ENCODE measurements around the gene PTGR3.
"Not testable (repeated sequence)": the region's sequence is repeated elsewhere in the genome, so short reads cannot be mapped to it uniquely, and the experiment has no call there.

PTGR3 gene

GRCh38 chr18:75189696-75190095, 19.2 kb downstream of the PTGR3 start:
- Mint-ChIP-seq H3K9me3 (peaks cover 7% of the 10 kb centered on the region), H3K4me3 (no peak overlapping the region), H3K36me3 (ENCODE audit: low read depth) (no peaks in the 10 kb centered on the region), H3K4me1 (ENCODE audit: low read depth) (no peaks in the 10 kb centered on the region), H3K27me3 (ENCODE audit: low read depth) (no peaks in the 10 kb centered on the region), H3K27ac (no peak overlapping the region)

GRCh38 chr18:75187702-75188101, 21.2 kb downstream of the PTGR3 start:
- H3K9me3 Mint-ChIP-seq = not testable (repeated sequence)

GRCh38 chr18:75185460-75185859, 23.5 kb downstream of the PTGR3 start:
- no peak overlapping the region for H3K27ac Mint-ChIP-seq
- H3K27me3 Mint-ChIP-seq (ENCODE audit: low read depth) = peaks cover 15% of the 10 kb centered on the region
- H3K36me3 Mint-ChIP-seq (ENCODE audit: low read depth) = no peaks in the 10 kb centered on the region
- H3K9me3 Mint-ChIP-seq = peaks cover 7% of the 10 kb centered on the region
- no peaks in the 10 kb centered on the region for H3K4me1 Mint-ChIP-seq (ENCODE audit: low read depth)
- H3K4me3 Mint-ChIP-seq = no peak overlapping the region

More at GRCh38 chr18:75187702-75188101, 21.2 kb downstream of the PTGR3 start:
- not testable (repeated sequence) for H3K36me3 Mint-ChIP-seq (ENCODE audit: low read depth); H3K27me3 Mint-ChIP-seq (ENCODE audit: low read depth); H3K4me1 Mint-ChIP-seq (ENCODE audit: low read depth); H3K27ac Mint-ChIP-seq; H3K4me3 Mint-ChIP-seq

DNA sequence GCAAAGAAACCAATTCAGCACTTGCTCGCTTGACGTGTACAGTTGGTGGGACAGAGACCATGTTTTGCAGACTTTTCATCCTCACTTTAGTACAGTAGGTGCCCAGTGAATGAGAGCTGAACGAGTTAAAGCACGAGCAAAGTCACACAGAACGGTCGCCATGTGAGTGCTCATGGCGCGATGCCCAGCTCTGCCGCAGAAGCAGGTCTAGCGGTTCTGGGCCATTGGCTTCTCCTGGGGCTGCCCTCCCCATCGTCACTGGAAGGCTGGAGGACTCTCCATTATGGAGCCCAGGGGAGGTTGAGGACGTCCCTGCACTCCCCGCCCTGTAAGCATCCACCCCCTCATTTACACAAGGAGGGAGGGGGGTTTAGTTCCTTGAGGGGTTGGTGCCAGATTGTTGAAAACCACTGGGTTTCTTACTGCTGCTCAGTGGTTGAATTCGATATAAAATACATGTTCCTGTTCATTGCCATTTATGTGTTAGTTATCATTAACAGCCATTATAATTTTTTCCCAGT, 24.9 kb downstream of the PTGR3 start:
- H3K4me3 Mint-ChIP-seq = no peak overlapping the region
- H3K36me3 Mint-ChIP-seq (ENCODE audit: low read depth) = no peaks in the 10 kb centered on the region
- peaks cover 18% of the 10 kb centered on the region for H3K27me3 Mint-ChIP-seq (ENCODE audit: low read depth)
- H3K4me1 Mint-ChIP-seq (ENCODE audit: low read depth) = no peaks in the 10 kb centered on the region
- H3K9me3 Mint-ChIP-seq = peaks cover 7% of the 10 kb centered on the region
- no peak overlapping the region for H3K27ac Mint-ChIP-seq

DNA sequence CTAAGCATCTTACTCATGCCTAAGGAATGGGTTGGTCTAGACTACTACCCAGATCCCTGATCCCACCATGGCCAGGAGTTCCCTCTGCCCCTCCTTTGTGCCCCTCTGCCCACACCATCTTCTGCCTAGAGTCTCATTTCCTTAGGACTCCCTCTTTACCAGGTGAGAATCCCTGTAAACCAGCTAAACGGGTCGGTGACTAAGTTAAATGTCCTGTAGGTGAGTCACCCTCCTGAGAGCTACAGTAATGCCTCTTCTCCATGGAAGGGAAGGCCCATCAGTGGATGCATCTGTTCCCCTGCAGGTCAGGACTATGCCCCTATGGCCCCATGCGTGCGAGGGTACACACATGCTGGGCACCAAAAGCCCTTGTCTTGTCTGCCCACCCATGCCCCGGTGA, 25.4 kb downstream of the PTGR3 start:
- Mint-ChIP-seq H3K36me3 (ENCODE audit: low read depth) (no peaks in the 10 kb centered on the region), H3K27ac (no peak overlapping the region), H3K27me3 (ENCODE audit: low read depth) (peaks cover 18% of the 10 kb centered on the region), H3K4me1 (ENCODE audit: low read depth) (no peaks in the 10 kb centered on the region), H3K9me3 (peaks cover 7% of the 10 kb centered on the region), H3K4me3 (no peak overlapping the region)

DNA sequence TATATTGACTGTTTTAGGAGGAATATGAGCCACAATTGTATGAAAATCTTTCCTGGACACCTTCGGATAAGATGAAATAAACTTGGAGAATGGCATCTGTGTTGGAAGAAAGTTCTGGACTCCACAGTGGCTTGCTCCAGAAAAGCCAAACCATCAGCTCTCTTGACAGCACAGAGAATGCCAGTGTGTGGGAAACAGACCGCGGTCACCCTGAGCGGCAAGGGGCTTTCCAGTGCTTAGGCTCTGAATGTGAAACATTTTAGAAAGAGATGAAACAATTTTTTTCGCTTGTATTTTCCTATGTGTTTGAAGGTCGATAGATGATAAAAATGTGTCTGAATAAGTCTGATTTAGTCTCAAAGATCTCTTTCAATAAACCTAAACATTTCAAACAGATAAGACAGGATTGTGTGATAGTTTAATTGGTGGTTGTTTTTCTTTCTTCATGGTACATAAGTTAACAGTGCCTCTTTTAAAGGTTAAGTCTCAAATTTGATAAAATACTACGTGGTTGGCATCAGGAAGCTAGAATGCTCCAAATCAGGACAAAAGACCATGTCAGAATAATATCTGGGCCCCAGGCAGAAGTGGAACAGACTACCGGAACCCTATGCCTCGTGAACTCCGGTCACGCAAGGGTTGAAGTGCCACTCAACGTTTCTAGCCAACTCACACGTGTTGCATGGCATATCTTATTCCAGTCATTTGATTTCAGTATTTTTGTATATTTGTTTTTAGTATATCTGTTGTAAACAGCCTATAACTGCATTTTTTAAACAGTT, 28.9 kb downstream of the PTGR3 start:
- Mint-ChIP-seq H3K9me3 (no peaks in the 10 kb centered on the region), H3K27me3 (ENCODE audit: low read depth) (peaks cover 18% of the 10 kb centered on the region), H3K36me3 (ENCODE audit: low read depth) (no peaks in the 10 kb centered on the region), H3K27ac (no peak overlapping the region), H3K4me3 (no peak overlapping the region), H3K4me1 (ENCODE audit: low read depth) (no peaks in the 10 kb centered on the region)

- H3K36me3 Mint-ChIP-seq (ENCODE audit: low read depth) = no peaks in the 10 kb centered on the region
- H3K9me3 Mint-ChIP-seq = no peaks in the 10 kb centered on the region
- H3K27me3 Mint-ChIP-seq (ENCODE audit: low read depth) = peaks cover 18% of the 10 kb centered on the region
- H3K4me3 Mint-ChIP-seq = no peak overlapping the region
- H3K27ac Mint-ChIP-seq = no peak overlapping the region
- H3K4me1 Mint-ChIP-seq (ENCODE audit: low read depth) = no peaks in the 10 kb centered on the region
Measured at GRCh38 chr18:75178376-75178775, 30.6 kb downstream of the PTGR3 start.

DNA sequence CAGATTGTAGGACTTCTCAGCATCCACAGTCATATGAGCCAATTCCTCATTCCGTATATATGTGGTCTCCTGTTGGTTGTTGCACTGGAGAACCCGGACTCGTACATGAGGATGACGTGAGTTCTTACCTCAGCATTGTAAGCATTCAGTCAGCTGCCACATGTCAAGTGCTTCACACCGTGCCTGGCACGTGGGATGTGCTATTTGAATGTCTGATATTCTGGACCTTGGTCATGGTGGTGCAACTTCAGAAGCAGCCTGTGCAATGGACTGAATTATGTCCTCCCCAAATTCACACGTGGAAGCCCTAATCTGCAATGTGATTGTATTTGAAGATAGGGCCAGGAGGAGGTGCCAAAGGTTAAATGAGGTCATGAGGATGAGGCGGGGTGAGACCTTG, 32.1 kb downstream of the PTGR3 start:
- Mint-ChIP-seq H3K4me3 (no peak overlapping the region), H3K27me3 (ENCODE audit: low read depth) (peaks cover 9% of the 10 kb centered on the region), H3K9me3 (no peaks in the 10 kb centered on the region), H3K27ac (no peak overlapping the region), H3K4me1 (ENCODE audit: low read depth) (peaks cover 2% of the 10 kb centered on the region), H3K36me3 (ENCODE audit: low read depth) (no peaks in the 10 kb centered on the region)

DNA sequence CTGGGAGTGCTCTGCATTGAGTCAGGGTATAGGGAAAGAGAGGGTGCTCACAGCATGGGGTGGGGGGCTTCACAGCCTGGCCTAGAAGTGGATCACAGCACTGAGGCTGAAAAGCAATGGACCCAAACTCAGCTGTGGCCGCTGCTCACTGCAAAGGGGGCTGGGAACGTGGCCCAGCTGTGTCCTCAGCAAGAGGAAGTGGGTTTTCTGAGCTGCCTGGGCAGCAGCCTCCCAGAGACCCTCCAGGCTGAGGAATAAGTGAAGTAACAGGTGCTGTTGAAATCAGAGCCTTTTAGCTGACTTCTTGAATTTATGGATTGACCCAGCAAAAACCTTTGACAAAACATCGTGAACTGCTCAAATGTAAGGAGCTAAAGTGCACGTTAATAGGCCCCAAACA, 35.2 kb downstream of the PTGR3 start:
- Mint-ChIP-seq H3K27me3 (ENCODE audit: low read depth) (no peaks in the 10 kb centered on the region), H3K4me3 (no peak overlapping the region), H3K4me1 (ENCODE audit: low read depth) (peaks cover 2% of the 10 kb centered on the region), H3K9me3 (no peaks in the 10 kb centered on the region), H3K36me3 (ENCODE audit: low read depth) (no peaks in the 10 kb centered on the region), H3K27ac (no peak overlapping the region)

GRCh38 chr18:75173125-75173432, 35.9 kb downstream of the PTGR3 start:
- H3K27ac Mint-ChIP-seq = no peak overlapping the region
- no peaks in the 10 kb centered on the region for H3K9me3 Mint-ChIP-seq
- H3K27me3 Mint-ChIP-seq (ENCODE audit: low read depth) = no peaks in the 10 kb centered on the region
- peaks cover 2% of the 10 kb centered on the region for H3K4me1 Mint-ChIP-seq (ENCODE audit: low read depth)
- H3K36me3 Mint-ChIP-seq (ENCODE audit: low read depth) = no peaks in the 10 kb centered on the region
- no peak overlapping the region for H3K4me3 Mint-ChIP-seq

- Mint-ChIP-seq H3K27me3 (ENCODE audit: low read depth) (no peaks in the 10 kb centered on the region), H3K27ac (no peak overlapping the region), H3K4me1 (ENCODE audit: low read depth) (peaks cover 2% of the 10 kb centered on the region), H3K4me3 (no peak overlapping the region), H3K9me3 (no peaks in the 10 kb centered on the region), H3K36me3 (ENCODE audit: low read depth) (no peaks in the 10 kb centered on the region)
Measured at GRCh38 chr18:75172299-75173124, 36.4 kb downstream of the PTGR3 start.

DNA sequence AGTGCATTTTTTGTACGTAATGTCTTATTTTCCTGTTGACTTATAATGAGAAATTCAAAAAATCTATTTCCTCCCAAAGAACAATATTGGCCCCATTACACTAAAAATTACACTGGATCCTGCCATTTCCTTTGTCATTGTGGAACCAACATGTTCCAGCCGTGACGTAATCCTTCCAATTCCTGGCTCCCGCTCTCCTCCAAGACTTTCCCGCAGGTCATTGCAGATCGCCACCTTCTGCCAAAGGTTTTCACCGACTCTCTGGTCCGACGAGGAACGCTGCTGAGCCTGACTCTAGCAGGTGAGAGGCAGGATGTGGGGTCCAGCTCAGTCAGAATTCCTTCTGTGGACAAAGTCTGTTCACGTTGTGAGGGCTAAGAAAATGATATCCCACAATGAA, 38.0 kb downstream of the PTGR3 start:
- H3K9me3 Mint-ChIP-seq = no peaks in the 10 kb centered on the region
- H3K36me3 Mint-ChIP-seq (ENCODE audit: low read depth) = no peaks in the 10 kb centered on the region
- no peak overlapping the region for H3K27ac Mint-ChIP-seq
- no peak overlapping the region for H3K4me3 Mint-ChIP-seq
- no peaks in the 10 kb centered on the region for H3K27me3 Mint-ChIP-seq (ENCODE audit: low read depth)
- H3K4me1 Mint-ChIP-seq (ENCODE audit: low read depth) = peaks cover 2% of the 10 kb centered on the region

DNA sequence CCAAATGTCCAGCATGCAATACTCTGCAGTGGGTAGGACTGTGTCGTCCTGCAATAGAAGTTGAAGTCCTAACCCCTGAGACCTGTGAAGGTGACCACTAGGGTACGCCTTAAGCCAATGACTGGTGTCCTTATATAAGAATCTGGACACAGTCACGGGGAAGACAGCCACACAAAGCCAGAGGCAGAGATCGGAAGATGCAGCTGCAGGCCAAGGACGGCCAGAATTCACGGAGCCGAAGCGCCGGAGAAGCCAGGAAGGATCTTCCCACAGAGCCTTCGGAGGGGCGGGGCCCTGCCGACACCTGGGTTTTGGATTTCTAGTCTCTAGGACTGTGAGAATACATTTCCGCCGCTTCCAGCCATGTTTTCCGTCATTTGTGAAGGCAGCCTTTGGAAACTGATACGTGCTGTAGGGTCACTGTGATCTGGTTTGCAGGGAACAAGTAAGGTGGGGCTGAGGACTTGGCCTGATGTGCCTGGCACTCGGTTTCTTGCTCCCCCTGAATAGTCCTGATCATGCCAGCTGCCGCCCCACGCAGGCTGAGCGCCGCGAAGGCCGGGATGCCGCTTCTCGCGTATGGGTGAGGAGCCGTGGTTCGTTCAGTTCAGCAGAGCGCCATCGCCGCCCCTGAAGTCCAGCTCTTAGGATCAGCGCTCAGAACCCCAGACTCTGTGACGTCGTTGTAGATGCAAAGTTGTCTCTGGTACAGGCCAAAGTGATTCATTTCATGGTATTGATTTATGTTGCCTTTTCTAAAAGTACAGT, 38.7 kb downstream of the PTGR3 start:
- H3K27ac Mint-ChIP-seq = no peak overlapping the region
- H3K4me3 Mint-ChIP-seq = no peak overlapping the region
- H3K4me1 Mint-ChIP-seq (ENCODE audit: low read depth) = peaks cover 2% of the 10 kb centered on the region
- H3K36me3 Mint-ChIP-seq (ENCODE audit: low read depth) = no peaks in the 10 kb centered on the region
- no peaks in the 10 kb centered on the region for H3K27me3 Mint-ChIP-seq (ENCODE audit: low read depth)
- H3K9me3 Mint-ChIP-seq = no peaks in the 10 kb centered on the region

GRCh38 chr18:75169411-75169810, 39.5 kb downstream of the PTGR3 start:
- H3K4me3 Mint-ChIP-seq = no peak overlapping the region
- no peaks in the 10 kb centered on the region for H3K9me3 Mint-ChIP-seq
- peaks cover 2% of the 10 kb centered on the region for H3K4me1 Mint-ChIP-seq (ENCODE audit: low read depth)
- H3K36me3 Mint-ChIP-seq (ENCODE audit: low read depth) = no peaks in the 10 kb centered on the region
- no peak overlapping the region for H3K27ac Mint-ChIP-seq
- H3K27me3 Mint-ChIP-seq (ENCODE audit: low read depth) = no peaks in the 10 kb centered on the region
